ENCODE data around the gene ZBTB7A.
"Not testable (repeated sequence)": the region's sequence is repeated elsewhere in the genome, so short reads cannot be mapped to it uniquely, and the experiment has no call there.

ZBTB7A gene

GRCh38 chr19:4016486-4016885 lies 50.2 kb downstream of the ZBTB7A start:
- peak; percentile 96 for DNase-seq (ENCODE audit: low spot score)

- no peak for DNase-seq (ENCODE audit: low spot score)
Measured at GRCh38 chr19:4015705-4016402, 50.8 kb downstream of the ZBTB7A start.

- DNase-seq (ENCODE audit: low spot score): no peak
Measured at GRCh38 chr19:4014541-4015491, 51.9 kb downstream of the ZBTB7A start.

GRCh38 chr19:4013886-4014540 lies 52.7 kb downstream of the ZBTB7A start:
- DNase-seq (ENCODE audit: low spot score): no peak

- no peak for DNase-seq (ENCODE audit: low spot score)
Measured at GRCh38 chr19:4012975-4013634, 53.6 kb downstream of the ZBTB7A start.

GRCh38 chr19:4012092-4012974 lies 54.4 kb downstream of the ZBTB7A start:
- DNase-seq (ENCODE audit: low spot score): no peak

- DNase-seq (ENCODE audit: low spot score): not testable (repeated sequence)
Measured at GRCh38 chr19:4011430-4011829, 55.3 kb downstream of the ZBTB7A start.

GRCh38 chr19:4010808-4011110 lies 55.9 kb downstream of the ZBTB7A start:
- no peak for DNase-seq (ENCODE audit: low spot score)

- DNase-seq (ENCODE audit: low spot score): no peak
Measured at GRCh38 chr19:4009990-4010807, 56.5 kb downstream of the ZBTB7A start.

GRCh38 chr19:4007836-4008539 lies 58.7 kb downstream of the ZBTB7A start:
- no peak for DNase-seq (ENCODE audit: low spot score)

- DNase-seq (ENCODE audit: low spot score): peak; percentile 93
Measured at GRCh38 chr19:4007021-4007835, 59.5 kb downstream of the ZBTB7A start, which contains the start of gene PIAS4. Gene PIAS4, plus strand, starts transcription at chr19:4007736. Its CDS starts 25 bp downstream, at chr19:4007761.

GRCh38 chr19:4005436-4005835 lies 61.3 kb downstream of the ZBTB7A start:
- not testable (repeated sequence) for DNase-seq (ENCODE audit: low spot score)

GRCh38 chr19:4000798-4001197 lies 65.9 kb downstream of the ZBTB7A start:
- not testable (repeated sequence) for DNase-seq (ENCODE audit: low spot score)

GRCh38 chr19:3998667-3999412 lies 67.9 kb downstream of the ZBTB7A start:
- not testable (repeated sequence) for DNase-seq (ENCODE audit: low spot score)

GRCh38 chr19:3995607-3996006 lies 71.1 kb downstream of the ZBTB7A start:
- DNase-seq (ENCODE audit: low spot score): no peak
